HG02943 (cell line): ENCODE measurements around the gene FABP1.

ENCODE experiments used
- ATAC-seq: cut with Tn5 transposase; IDR thresholded peaks from one replicate; pipeline ENCODE4 v1.9.1; 2021; ENCODE audit warnings: mild to moderate bottlenecking, low read depth, moderate library complexity; ENCODE audit not compliant: unreplicated experiment

FABP1 gene

GRCh38 chr2:88127888-88128653 lies at the start of gene FABP1:
Gene FABP1 (minus strand): TSS chr2:88128062. CDS start chr2:88128017, 45 bp downstream.
- no peak for ATAC-seq

GRCh38 chr2:88177556-88177955 lies 49.7 kb upstream of the FABP1 start:
- no peak for ATAC-seq

GRCh38 chr2:88176352-88176984 lies 48.6 kb upstream of the FABP1 start:
- ATAC-seq, result no peak

- no peak for ATAC-seq
Measured at GRCh38 chr2:88172882-88173281, 45.0 kb upstream of the FABP1 start.

GRCh38 chr2:88171966-88172365 lies 44.1 kb upstream of the FABP1 start:
- ATAC-seq, result no peak

GRCh38 chr2:88170472-88170892 lies 42.6 kb upstream of the FABP1 start:
- ATAC-seq, result no peak

- ATAC-seq, result no peak
Measured at GRCh38 chr2:88168386-88168785, 40.5 kb upstream of the FABP1 start.

GRCh38 chr2:88167740-88168139 lies 39.9 kb upstream of the FABP1 start:
- no peak for ATAC-seq

- ATAC-seq, result no peak
Measured at GRCh38 chr2:88165332-88166003, 37.6 kb upstream of the FABP1 start.

- ATAC-seq, result no peak
Measured at GRCh38 chr2:88161446-88162244, 33.8 kb upstream of the FABP1 start.

- no peak for ATAC-seq
Measured at GRCh38 chr2:88160517-88160916, 32.7 kb upstream of the FABP1 start.

GRCh38 chr2:88159955-88160415 lies 32.1 kb upstream of the FABP1 start:
- no peak for ATAC-seq

- ATAC-seq, result no peak
Measured at GRCh38 chr2:88159481-88159880, 31.6 kb upstream of the FABP1 start.

GRCh38 chr2:88148929-88149438 lies 21.1 kb upstream of the FABP1 start:
- ATAC-seq, result no peak

- ATAC-seq, result no peak
Measured at GRCh38 chr2:88147145-88147544, 19.3 kb upstream of the FABP1 start.

GRCh38 chr2:88146590-88146989 lies 18.7 kb upstream of the FABP1 start:
- no peak for ATAC-seq

GRCh38 chr2:88144914-88145497 lies 17.1 kb upstream of the FABP1 start:
- no peak for ATAC-seq

GRCh38 chr2:88144271-88144670 lies 16.4 kb upstream of the FABP1 start:
- no peak for ATAC-seq

- no peak for ATAC-seq
Measured at GRCh38 chr2:88141952-88142351, 14.1 kb upstream of the FABP1 start.

GRCh38 chr2:88139804-88140203 lies 11.9 kb upstream of the FABP1 start:
- no peak for ATAC-seq
